SH-SY5Y (cell line): ENCODE results near the gene MPP2.

Source experiments
- GATA2 ChIP-seq: IDR thresholded peaks from 2 replicates; pipeline ENCODE4 v1.6.1; 2011; ENCODE audit warnings: mild to moderate bottlenecking, low read depth, low read length
- GATA3 ChIP-seq: IDR thresholded peaks from 2 replicates; pipeline ENCODE4 v1.6.1; 2011; ENCODE audit warnings: low read depth, mild to moderate bottlenecking, low read length, moderate library complexity

DNA sequence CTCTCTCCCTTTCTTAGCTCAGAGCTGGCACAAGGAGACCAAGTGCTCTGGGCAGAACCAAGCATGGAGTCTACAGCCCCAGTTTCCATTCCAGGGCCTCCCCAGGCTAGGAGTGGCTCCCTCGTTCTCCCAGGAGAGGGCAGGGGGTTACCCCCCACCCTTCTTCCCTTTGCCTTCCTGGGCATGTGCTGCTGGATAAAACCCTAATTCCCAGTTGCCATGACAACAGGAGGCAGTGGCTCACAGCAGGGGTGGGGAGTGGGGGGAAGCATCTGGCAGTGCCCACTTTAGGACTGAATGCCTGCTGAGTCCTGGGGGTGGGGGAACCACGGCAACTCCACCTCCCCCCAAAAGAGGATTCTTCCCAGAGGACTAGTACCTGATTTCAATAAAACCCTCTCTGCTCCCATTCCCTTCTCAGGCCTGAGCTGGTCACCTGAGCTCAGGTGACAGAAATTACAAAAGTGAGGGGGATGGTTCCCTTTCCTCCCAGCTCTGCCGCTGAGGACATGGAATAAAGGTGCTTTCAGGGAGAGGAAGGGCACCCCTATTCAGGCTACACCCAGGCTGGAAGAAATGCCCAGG lies 1.8 kb downstream of the MPP2 start:
- no peak for TF ChIP-seq GATA2
- TF ChIP-seq GATA3, result no peak
